ENCODE data around the gene SELENOI. TPM values are rescaled to one million over a fixed set of nuclear protein-coding genes. Genes with fewer than 3 reads are reported as not detected.

Gene SELENOI
- total and polyA plus RNA-seq, 2 donors (not counting 3 experiments of a cell fraction or from before 2014, with no cell fraction given) = 10.8 to 25.3 TPM

- no peaks in the 10 kb centered on the region for H3K4me1 ChIP-seq (ENCODE audit: control insufficient read depth, extremely low read depth, insufficient read depth, low read length)
- no peak overlapping the region for H3K4me2 ChIP-seq (ENCODE audit: insufficient read depth, low read length)
- H3K4me3 ChIP-seq (replicated peaks in 1 of 3; ENCODE audit: insufficient read depth in 1 of 3, low read depth in 1 of 3, low read length in 3 of 3) = no peak overlapping the region
- H3K9ac ChIP-seq (replicated peaks; ENCODE audit: extremely low read depth, insufficient read depth, low read length) = no peak overlapping the region
- no peaks in the 10 kb centered on the region for H4K20me1 ChIP-seq (replicated peaks; ENCODE audit: control insufficient read depth, extremely low read depth, insufficient read depth, low read length)
- peaks cover 2 to 3% of the 10 kb centered on the region in 2 experiments for H3K27me3 ChIP-seq (ENCODE audit: control insufficient read depth in 2 of 2, insufficient read depth in 2 of 2, low read length in 2 of 2)
- no peaks in the 10 kb centered on the region for H3K9me3 ChIP-seq (replicated peaks; ENCODE audit: control insufficient read depth, insufficient read depth, low read length)
- ChIA-PET POLR2A (interaction anchor here (0.6 to 0.7 kb wide), 2 partner anchors 419 to 1248 kb away, joined by 4 to 10 read pairs; no protein-coding TSS in a partner anchor), CTCF (interaction anchor here (0.6 kb wide), 1 partner anchor 24 kb away, joined by 3 read pairs; no protein-coding TSS in a partner anchor)
- H3K79me2 ChIP-seq (ENCODE audit: control insufficient read depth, insufficient read depth, low read length) = no peaks in the 10 kb centered on the region
- no peaks in the 10 kb centered on the region for H3K9me1 ChIP-seq (replicated peaks; ENCODE audit: control insufficient read depth, extremely low read depth, insufficient read depth, low read length)
- BruUV-seq (replicated peaks) = no TSS peak
- FAIRE-seq (no peak), DNase-seq (ENCODE audit: low read depth, low spot score) (no peak)
- no peak overlapping the region for H2AFZ ChIP-seq (ENCODE audit: low read depth, low read length)
- no peak for TF ChIP-seq CTCF (IDR thresholded peaks at IDR 0.05; ENCODE audit: extremely low read depth in 1 of 2, insufficient read depth in 1 of 2, low read depth in 1 of 2, low read length in 2 of 2)
- no peak for TF ChIP-seq POLR2A (IDR thresholded peaks at IDR 0.05; ENCODE audit: low read depth, low read length)
- no peak for TF ChIP-seq JUN (IDR thresholded peaks at IDR 0.05; ENCODE audit: borderline replicate concordance, insufficient read depth, insufficient read length, low read depth)
- no peak for TF ChIP-seq EZH2 (IDR thresholded peaks at IDR 0.05; ENCODE audit: borderline replicate concordance, low read depth, low read length, severe bottlenecking)
- TF ChIP-seq GATA2 (IDR thresholded peaks at IDR 0.05; ENCODE audit: insufficient read depth, insufficient read length, low read depth, low read length) = no peak
- TF ChIP-seq FOS (IDR thresholded peaks at IDR 0.05; ENCODE audit: borderline replicate concordance, insufficient read depth, low read length) = no peak
- TF ChIP-seq MYC (IDR thresholded peaks at IDR 0.05; ENCODE audit: low read depth, low read length) = no peak
- TF ChIP-seq POLR2AphosphoS5 (IDR thresholded peaks at IDR 0.05; ENCODE audit: insufficient read depth, low read depth, low read length) = no peak
- no peak for TF ChIP-seq MAX (IDR thresholded peaks at IDR 0.05; ENCODE audit: insufficient read depth, insufficient read length)
- no peak overlapping the region for H3K27ac ChIP-seq (ENCODE audit: insufficient read depth, low read depth, low read length)
- intact Hi-C loops (cut with micrococcal nuclease) (no loop called here), dilution Hi-C loops (cut with MboI; ENCODE audit: extremely low pct_ligation_motif_present, low sequenced_read_pairs) (no loop called here)
- H3K36me3 ChIP-seq (ENCODE audit: control insufficient read depth in 2 of 2, extremely low read depth in 1 of 2, insufficient read depth in 2 of 2, low read length in 2 of 2) = no peaks in the 10 kb centered on the region
These were observed 77.1 kb downstream of the SELENOI start for GRCh38 chr2:26422947-26423629.
